NCI-H187 (cell line): Measurements from ENCODE around the gene DCLK1.

Experiments used
- DNase-seq, 2 experiments: peaks; one replicate each; lab custom pipeline; 2025; lab: John Stamatoyannopoulos, UW

The DCLK1 gene

DNA sequence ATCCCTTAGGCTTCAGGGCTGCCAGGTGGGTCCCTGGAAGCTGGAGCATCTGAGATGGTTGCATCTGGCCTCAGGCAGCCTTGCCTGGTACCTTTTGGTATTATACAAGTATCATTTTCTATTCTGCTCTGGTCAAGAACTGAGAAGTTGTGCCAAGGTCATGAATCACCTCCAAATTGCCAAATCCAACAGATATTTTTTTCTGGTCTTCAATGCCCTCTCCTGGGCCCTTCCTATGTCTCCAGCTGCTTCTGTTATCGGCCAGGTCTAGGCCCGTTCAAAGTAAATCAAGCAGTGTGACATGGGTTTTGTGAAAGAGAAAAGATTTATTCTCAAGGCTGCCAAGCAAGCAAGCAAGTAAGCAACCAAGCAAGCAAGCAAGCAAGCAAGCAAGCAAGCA is 383.6 kb downstream of the DCLK1 start:
- DNase-seq, result no peak

DNA sequence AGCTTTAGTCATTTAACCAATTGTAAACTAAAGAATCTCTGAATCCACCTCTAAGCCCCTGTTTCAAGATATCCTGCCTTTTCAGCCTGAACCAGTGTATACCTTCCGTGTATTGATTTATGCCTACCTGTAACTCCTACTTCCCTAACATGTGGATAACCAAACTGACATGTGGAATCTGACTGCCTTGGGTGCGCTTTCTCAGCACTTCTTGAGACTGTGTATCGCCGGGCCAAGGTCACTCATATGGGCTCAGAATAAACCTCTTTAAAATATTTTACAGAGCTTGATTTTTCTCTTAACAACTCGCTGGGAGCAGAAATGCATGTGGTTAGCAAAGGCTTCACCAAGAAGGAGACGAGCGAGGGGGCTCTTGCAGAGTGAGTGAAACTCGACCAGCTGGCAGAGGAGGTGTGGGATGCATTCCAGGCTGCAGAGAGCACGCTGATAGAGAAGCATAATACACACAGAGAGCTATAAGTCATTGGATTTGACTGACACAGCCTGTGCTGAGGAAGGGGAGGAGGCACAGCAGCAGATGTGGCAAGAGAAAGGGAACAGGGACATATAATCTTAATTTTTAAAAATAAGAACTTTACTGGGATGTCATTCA is 386.5 kb downstream of the DCLK1 start:
- no peak for DNase-seq

DNA sequence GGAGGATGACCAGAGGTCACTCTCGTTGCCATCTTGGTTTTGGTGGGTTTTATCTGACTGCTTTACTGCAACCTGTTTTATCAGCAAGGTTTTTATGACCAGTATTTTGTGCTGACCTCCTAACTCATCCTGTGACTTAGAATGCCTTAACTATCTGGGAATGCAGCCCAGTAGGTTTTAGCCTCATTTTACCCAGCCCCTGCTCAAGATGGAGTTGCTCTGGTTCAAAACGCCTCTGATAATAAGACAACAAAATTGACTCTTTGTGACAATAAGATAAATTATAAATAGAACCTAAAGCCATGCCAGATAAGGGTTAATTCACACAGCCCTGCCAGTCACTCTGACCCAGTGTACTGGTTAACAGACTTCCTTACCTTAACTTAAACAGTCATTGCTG is 387.0 kb downstream of the DCLK1 start:
- no peak for DNase-seq

DNA sequence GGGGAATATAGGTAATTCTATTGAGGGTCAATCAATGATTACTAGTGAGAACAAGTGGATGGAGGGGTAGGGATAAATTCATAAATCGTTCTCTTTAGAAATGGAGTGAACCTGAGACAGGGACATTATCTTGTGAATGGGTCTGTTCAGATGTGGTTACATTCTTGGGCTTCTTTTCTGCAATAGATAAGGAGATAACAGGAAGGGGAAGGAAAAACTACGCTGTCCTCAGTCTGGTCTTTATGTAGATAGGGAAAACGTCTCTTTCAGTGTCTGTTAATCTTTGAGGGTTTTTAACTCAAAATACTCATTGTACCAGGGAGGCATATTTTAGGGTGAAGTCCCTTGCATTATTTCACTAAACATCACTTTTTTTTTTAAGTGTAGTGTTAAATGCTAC is 388.0 kb downstream of the DCLK1 start:
- DNase-seq, result no peak

DNA sequence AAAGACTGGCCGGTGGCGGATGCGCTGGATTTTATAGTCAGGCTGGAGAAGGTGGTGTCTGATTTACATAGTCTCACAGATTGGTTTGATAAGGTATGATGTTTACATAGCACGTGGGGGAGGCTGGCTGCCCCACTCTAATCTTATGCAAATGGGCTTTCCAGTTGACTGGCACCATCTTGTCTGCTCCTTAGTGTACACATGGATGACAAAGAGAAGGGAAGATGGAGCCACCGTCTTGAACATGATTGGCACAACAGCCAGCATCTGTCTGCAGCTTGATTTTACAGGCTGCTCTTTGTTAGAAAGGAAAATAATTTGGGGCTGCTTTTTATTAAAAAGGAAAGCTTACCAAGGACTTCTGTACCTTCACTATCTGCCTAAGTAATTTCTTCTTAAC is 389.5 kb downstream of the DCLK1 start:
- DNase-seq, result no peak

DNA sequence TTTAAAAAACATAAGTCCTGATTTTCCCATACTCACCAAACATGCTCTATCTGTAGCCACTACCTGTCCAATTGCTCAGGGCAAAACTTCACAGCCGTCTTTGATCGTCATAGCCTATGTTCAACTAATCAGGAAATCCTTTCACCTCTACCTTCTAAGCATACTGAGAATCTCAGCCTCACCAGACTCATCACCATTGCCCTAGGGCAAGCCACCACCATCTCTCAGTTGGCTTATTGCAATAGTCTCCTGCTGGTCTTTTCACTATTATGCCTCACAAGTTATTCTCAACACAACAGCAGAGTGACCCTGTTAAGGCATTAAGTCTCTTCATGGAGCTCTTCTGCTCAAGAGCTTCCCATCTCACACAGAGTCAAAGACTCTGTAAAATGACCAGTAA is 394.3 kb downstream of the DCLK1 start:
- DNase-seq, result no peak

DNA sequence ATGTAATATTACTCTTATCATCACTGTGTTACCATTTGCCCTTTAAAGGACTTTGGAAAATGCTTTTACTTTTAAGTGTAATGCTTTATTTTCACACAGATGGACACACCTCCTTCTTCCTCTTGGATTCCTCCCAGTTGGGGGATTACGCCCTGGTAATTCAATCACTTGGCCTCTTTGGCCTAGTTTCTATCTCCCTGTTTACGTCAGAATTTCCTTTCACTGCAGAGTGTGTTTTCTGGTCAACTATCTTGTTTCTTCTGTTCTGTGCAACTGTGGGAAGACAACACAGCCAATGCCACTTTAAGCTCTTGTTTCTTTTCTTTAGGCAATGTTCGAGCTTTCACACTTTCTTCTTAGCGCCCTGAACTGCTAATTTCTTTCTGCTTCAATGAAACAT is 397.4 kb downstream of the DCLK1 start:
- DNase-seq, result no peak

DNA sequence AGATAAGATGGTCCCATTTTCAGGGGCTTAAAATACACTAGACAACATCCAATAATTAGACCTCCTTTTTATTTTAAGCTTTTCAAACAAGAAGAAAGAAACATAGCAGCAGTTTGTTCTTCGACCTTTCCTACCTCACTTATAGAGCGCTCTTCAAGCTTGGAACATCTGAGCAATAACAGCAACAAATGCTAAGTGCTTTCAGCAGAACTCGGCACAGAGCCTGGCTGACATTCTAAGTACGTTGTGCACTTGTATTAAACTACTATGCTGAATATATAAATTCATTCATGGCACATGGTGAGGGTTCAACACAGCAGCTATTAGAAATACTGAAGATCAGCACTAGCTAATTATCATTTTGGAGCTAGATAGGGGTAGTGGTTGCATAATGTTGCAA is 398.6 kb downstream of the DCLK1 start:
- DNase-seq, result no peak

DNA sequence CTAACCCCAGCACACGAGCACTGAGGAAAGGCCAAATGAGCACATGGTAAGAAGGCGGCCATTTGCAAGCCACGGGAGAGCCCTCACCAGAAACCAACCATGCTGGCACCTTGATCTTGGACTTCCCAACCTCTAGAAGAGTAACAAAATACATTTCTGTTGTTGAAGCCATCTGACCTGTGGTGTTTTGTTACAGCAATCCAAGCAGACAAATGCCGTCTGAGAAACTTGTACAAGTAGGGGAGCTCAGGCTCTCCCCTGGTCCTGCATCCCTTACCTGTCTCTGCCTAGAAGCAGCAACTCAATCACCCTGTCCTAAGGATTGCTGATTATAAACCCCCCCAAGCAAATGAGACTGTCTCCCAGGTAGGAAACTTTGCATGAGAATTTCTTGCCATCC is 399.7 kb downstream of the DCLK1 start:
- no peak for DNase-seq

DNA sequence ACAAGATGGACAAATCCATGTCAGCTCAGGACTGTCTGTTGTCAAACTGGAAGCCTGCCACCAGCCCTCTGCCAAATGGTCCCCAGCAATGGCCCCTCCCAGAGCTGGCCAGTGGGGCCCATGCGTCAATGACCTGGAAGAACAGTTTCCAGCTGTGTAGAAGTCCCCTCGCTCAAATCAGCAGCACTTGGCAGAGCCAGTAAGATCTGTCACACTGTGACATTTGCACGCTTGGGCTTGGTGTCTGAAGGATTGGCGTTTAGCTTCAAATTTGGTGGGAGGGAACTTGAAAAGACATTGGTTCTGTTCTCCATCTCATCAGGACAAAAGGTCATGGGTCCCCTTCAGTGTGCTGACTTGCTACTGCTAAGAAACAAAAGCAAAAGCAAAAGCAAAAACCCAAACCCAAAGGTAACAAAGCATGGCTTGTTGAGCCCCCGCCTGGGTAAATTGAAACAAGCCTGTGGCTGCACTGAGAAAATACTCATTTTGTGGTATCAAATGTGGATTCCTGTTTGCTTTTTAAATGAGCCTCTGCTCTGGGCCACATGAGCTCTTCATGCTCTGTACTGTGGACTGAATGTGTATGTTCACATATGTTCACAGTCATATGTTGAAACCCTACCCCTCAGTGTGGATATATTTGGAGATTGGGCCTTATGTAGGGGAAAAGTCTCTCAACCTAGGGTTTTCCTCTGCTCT is 401.1 kb downstream of the DCLK1 start:
- no peak for DNase-seq

DNA sequence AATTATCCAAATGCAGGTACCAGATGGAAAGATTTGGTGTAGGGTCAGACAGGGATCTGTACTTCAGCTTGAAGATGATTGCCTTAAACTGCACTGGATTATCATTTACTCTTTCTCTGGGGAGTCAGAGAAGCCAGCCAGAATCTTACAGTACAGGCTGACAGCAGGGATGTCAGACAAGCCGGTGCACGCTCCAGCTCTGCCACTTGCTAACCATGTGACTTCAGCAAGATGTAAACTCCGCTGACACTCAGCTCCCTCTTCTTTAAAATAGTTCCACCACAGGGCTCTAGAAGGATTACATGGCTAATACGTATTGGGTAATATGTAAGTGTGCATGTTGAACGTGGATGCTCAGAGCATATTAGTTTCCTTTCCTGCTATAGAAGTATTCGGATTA is 403.3 kb downstream of the DCLK1 start:
- no peak for DNase-seq

DNA sequence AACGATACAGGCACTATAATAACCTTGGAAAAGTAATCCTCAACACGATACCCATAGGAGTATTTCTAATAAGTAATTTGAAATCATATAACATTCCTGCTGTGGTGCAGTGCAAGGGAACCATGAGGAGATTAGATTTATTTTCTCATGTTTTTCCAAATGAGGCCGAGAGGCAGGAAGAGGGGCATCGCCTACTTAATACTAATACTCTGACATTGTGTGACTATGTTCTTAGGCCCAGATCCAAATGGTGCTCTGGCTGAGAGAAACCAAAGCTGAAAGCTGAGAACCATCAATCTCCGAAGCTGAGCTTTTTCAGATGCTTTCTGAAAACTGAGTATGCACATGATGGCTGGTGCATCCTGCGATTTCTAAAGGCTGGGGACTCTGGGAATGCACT is 406.7 kb downstream of the DCLK1 start:
- no peak for DNase-seq

DNA sequence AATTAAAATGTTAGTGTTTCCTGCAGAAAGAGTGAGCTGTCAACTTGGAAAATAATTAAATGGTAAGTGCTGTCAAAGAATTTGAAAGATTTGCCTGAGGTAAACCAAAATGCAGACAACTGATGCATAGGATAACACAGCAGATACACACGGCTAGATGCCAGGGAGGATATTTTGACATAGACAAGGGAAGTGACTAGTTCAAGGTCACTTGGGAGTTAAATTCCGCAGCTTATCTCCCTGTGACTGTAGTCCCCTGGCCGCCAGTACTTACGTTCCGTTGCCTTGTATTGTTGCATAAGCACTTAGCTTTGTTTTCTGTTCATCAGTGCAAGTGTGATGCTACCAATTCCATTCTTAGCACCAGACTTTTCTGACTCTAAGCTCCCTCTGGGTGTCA is 407.4 kb downstream of the DCLK1 start:
- no peak for DNase-seq

DNA sequence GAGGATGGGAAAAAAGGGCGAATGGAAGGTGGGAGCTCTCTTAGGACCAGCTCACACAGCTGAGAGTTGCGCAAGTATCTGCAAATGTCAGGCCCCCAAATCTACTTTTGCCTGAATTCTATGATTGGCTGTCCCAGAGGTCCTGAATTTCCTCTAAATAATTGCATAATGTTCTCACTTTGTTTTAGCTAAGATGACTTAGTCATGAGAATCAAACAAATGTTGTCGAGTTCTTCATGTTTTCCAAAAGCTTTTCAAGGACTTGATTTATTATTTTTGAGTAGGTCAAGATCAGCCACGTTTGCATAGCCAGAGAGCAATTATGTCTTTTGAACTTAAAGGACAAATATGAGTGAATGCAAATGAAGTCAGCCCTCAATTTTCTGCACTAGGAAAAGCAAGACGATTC is 408.1 kb downstream of the DCLK1 start:
- no peak for DNase-seq

DNA sequence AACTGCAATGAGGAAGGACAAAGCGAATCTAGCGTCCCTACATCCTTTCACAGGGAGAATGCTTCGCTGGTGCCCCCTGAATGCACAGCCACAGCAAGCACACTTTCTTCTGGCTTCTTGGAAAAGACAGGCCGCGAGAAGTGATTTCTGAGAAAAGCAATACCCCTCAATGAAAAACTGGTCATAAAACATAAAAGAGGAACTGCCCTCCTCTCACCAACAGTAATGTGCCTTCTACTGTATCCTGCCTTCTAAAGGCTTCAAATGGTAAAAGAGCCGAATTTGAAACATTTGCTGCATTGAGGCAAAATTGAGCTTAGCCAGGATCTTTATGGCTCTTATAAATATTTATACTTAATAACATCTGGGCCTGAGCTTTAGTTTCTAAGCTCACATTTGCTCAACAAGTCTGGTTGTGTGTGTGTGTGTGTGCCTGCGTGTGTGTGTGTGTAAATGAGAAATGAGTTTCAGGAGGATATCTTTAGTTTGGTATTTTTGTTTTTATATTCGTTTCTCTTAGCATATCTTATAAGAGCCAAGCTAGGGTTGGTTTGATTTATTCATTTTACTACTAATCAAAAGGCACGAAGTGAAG is 408.6 kb downstream of the DCLK1 start:
- DNase-seq, result no peak

DNA sequence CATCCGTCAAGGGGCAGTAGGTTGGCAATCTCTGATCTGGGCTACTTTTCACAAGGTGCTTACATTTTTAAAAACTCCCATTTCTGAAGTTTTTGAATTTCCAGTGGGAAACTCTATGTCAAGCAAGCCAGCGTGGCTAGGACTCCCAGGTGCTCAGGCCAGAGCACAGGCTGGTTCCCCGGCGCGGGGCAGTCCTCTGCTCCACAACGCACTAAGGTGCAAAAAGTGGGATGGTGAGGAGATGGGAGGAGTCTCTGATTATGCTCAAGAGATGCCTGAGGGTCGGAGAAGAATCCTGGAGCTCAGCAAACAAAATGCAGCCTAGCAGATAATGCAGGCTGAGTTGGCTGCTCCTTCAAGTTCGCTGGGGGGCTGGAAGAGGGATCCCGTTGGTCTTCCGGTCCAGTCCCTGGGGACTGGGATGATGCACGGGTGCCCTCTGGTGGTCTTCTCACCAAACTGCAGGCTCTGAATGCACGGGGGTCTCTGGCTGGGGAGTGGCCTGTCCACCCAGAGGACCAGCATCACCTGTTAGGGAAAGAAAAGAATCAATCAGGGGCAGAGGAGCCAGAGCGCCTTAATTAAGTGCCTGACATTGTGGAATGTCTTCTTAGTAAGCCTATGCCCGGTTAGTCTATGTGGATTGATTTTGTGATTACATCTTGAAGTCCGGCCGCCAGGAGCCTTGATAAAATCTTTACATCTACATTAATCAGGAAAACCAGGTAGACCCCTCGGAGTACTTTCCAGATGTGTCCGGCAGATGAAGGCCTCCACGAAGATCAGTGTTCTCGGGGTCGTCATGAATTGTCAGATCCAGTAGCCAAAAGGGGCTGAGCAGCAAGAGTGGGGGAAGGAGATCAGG is 410.3 kb downstream of the DCLK1 start:
- DNase-seq, result no peak

DNA sequence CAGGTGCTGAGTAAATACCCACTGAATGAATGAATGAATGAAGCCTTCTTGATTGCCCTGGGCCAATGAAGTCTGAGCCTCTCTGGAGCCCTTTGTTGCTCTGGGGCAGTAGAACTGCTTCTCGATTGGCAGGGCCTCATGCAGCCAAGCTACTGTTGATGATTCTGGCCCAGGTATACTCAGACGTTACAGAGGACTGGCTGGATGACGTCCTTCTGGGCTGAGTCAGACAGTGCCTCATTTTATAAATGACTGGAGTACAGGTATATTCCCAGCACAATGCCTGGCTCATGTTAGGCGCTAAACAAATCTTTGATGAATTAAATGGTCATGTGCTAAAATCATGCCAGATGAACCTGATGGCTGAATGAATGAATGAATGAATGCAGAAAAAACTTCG is 410.9 kb downstream of the DCLK1 start:
- DNase-seq, result no peak
